ENCODE measurements around the gene SELENOM. TPM values are rescaled to one million over a fixed set of nuclear protein-coding genes. Genes with fewer than 3 reads are reported as not detected.

Gene SELENOM
- total and polyA plus RNA-seq, 2 of the 8 experiments (the other 6 are each of a cell fraction or from before 2014, with no cell fraction given): 22.7 to 40.0 TPM

GRCh38 chr22:31083923-31084810, 23.2 kb downstream of the SELENOM start (continued):
- TF ChIP-seq, protein P1, sequence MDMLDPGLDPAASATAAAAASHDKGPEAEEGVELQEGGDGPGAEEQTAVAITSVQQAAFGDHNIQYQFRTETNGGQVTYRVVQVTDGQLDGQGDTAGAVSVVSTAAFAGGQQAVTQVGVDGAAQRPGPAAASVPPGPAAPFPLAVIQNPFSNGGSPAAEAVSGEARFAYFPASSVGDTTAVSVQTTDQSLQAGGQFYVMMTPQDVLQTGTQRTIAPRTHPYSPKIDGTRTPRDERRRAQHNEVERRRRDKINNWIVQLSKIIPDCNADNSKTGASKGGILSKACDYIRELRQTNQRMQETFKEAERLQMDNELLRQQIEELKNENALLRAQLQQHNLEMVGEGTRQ (IDR thresholded peaks at IDR 0.05; ENCODE audit: low read length): no peak
